Endothelial cell of umbilical vein (primary cell): ENCODE results near the gene TENM4. TPM values are rescaled to one million over a fixed set of nuclear protein-coding genes. Genes with fewer than 3 reads are reported as not detected.

Source experiments
- BruUV-seq: library from RNA; stranded (reverse); fragments of 400-500 nt; replicated peaks from 2 replicates; lab custom pipeline; 2021; lab: Mats Ljungman, UMichigan
- CTCF ChIA-PET: fragments of 300-600, 350-600 bp; sonication (Branson Sonifier 250); formaldehyde crosslinking; loops from one replicate; lab custom pipeline; 2021; ENCODE audit warnings: antibody characterized with exemption, inconsistent platforms; lab: Charles Lee
- POLR2A ChIA-PET: fragments of 300-600, 350-600 bp; sonication (Branson Sonifier 250); formaldehyde crosslinking; loops from one replicate; lab custom pipeline; 2021; ENCODE audit warnings: antibody characterized with exemption, inconsistent platforms; lab: Charles Lee
- DNase-seq: peaks from one replicate; pipeline ENCODE4 v3.0.0-alpha.2; 2011; ENCODE audit warnings: low read depth, low spot score
- FAIRE-seq: peaks from 2 replicates; lab custom pipeline; 2011; peaks lifted over from hg19 to GRCh38; lab: Jason Lieb, UNC
- H2AFZ ChIP-seq: 2 replicates; pipeline ENCODE4 v1.6.0; 2012; ENCODE audit warnings: low read depth, low read length, control low read depth, inconsistent platforms
- H3K27ac ChIP-seq: 2 replicates; pipeline ENCODE4 v1.5.1; 2011; ENCODE audit warnings: low read depth, mild to moderate bottlenecking, control low read depth, low read length, moderate library complexity; ENCODE audit not compliant: insufficient read depth
- H3K27me3 ChIP-seq, 2 experiments: 2 replicates each; pipeline versions ENCODE4 v1.6.0 to v1.6.1; 2011; ENCODE audit warnings: low read length in 2 of 2, mixed read lengths in 1 of 2; ENCODE audit not compliant: control insufficient read depth in 2 of 2, insufficient read depth in 2 of 2
- H3K36me3 ChIP-seq, 2 experiments: 2 replicates in 1 of 2; 3 replicates in 1 of 2; pipeline ENCODE4 v1.5.1; 2011; ENCODE audit warnings: low read length in 2 of 2, mild to moderate bottlenecking in 1 of 2, moderate library complexity in 1 of 2; ENCODE audit not compliant: control insufficient read depth in 2 of 2, insufficient read depth in 2 of 2; ENCODE audit errors: extremely low read depth in 1 of 2
- H3K4me1 ChIP-seq: 3 replicates; pipeline ENCODE4 v1.5.1; 2011; ENCODE audit warnings: mild to moderate bottlenecking, low read length; ENCODE audit not compliant: control insufficient read depth, insufficient read depth; ENCODE audit errors: extremely low read depth
- H3K4me2 ChIP-seq: 2 replicates; pipeline ENCODE4 v1.6.1; 2011; ENCODE audit warnings: low read length, control low read depth, mixed read lengths; ENCODE audit not compliant: insufficient read depth
- H3K4me3 ChIP-seq, 3 experiments: fragments of 200-600 bp in 1 of 3; sonication (generic), shearing (Covaris generic) in 1 of 3; replicated peaks in 1 of 3; 2 replicates each; pipeline ENCODE4 v1.5.1; 2011 to 2016; ENCODE audit warnings: control low read depth in 3 of 3, low read length in 3 of 3, mild to moderate bottlenecking in 2 of 3, inconsistent platforms in 1 of 3, low read depth in 1 of 3, moderate library complexity in 1 of 3; ENCODE audit not compliant: insufficient read depth in 1 of 3
- H3K79me2 ChIP-seq: 2 replicates; pipeline ENCODE4 v1.6.0; 2012; ENCODE audit warnings: low read length, inconsistent platforms; ENCODE audit not compliant: control insufficient read depth, insufficient read depth
- H3K9ac ChIP-seq: replicated peaks from 2 replicates; pipeline ENCODE3; 2011; ENCODE audit warnings: low read length, control low read depth; ENCODE audit not compliant: insufficient read depth; ENCODE audit errors: extremely low read depth
- H3K9me1 ChIP-seq: replicated peaks from 3 replicates; pipeline ENCODE4 v1.6.0; 2011; ENCODE audit warnings: mild to moderate bottlenecking, low read length; ENCODE audit not compliant: control insufficient read depth, insufficient read depth; ENCODE audit errors: extremely low read depth
- H3K9me3 ChIP-seq: replicated peaks from 2 replicates; pipeline ENCODE4 v1.5.1; 2012; ENCODE audit warnings: low read length, inconsistent platforms; ENCODE audit not compliant: control insufficient read depth, insufficient read depth
- H4K20me1 ChIP-seq: replicated peaks from 2 replicates; pipeline ENCODE3; 2011; ENCODE audit warnings: mild to moderate bottlenecking, low read length; ENCODE audit not compliant: control insufficient read depth, insufficient read depth; ENCODE audit errors: extremely low read depth
- CTCF ChIP-seq, 2 donors: IDR thresholded peaks; 1 replicate in 1 of 2; 2 replicates in 1 of 2; pipeline ENCODE4 v1.5.1; 2011; ENCODE audit warnings: low read length in 2 of 2, mild to moderate bottlenecking in 2 of 2, moderate library complexity in 2 of 2, control low read depth in 1 of 2, inconsistent platforms in 1 of 2, low read depth in 1 of 2; ENCODE audit not compliant: insufficient read depth in 1 of 2; ENCODE audit errors: extremely low read depth in 1 of 2
- EZH2 ChIP-seq: IDR thresholded peaks from 2 replicates; pipeline ENCODE4 v1.6.1; 2012; ENCODE audit warnings: borderline replicate concordance, low read depth, mild to moderate bottlenecking, moderate library complexity, low read length, inconsistent platforms; ENCODE audit not compliant: severe bottlenecking
- FOS ChIP-seq: IDR thresholded peaks from 2 replicates; pipeline ENCODE4 v1.6.1; 2011; ENCODE audit warnings: mild to moderate bottlenecking, low read length, moderate library complexity, borderline replicate concordance; ENCODE audit not compliant: insufficient read depth
- GATA2 ChIP-seq: IDR thresholded peaks from 2 replicates; pipeline ENCODE4 v1.7.0; 2011; ENCODE audit warnings: low read depth, mild to moderate bottlenecking, moderate library complexity, mixed read lengths, low read length; ENCODE audit not compliant: insufficient read length, insufficient read depth
- JUN ChIP-seq: IDR thresholded peaks from 2 replicates; pipeline ENCODE4 v1.6.1; 2011; ENCODE audit warnings: borderline replicate concordance, low read depth; ENCODE audit not compliant: insufficient read length, insufficient read depth
- MAX ChIP-seq: IDR thresholded peaks from 2 replicates; pipeline ENCODE4 v1.6.1; 2011; ENCODE audit not compliant: insufficient read depth, insufficient read length
- MYC ChIP-seq: IDR thresholded peaks from one replicate; pipeline ENCODE4 v1.6.1; 2011; ENCODE audit warnings: mild to moderate bottlenecking, low read depth, low read length
- POLR2A ChIP-seq: IDR thresholded peaks from 2 replicates; pipeline ENCODE4 v1.6.1; 2012; ENCODE audit warnings: low read depth, mild to moderate bottlenecking, control low read depth, low read length
- POLR2AphosphoS5 ChIP-seq: IDR thresholded peaks from 2 replicates; pipeline ENCODE4 v1.6.1; 2012; ENCODE audit warnings: low read depth, mild to moderate bottlenecking, control low read depth, low read length, moderate library complexity; ENCODE audit not compliant: insufficient read depth
- dilution Hi-C: fragments of 300-500 bp; cut with MboI; formaldehyde crosslinking; loops from one replicate; pipeline ENCODE4 v1.15.0; 2019; ENCODE audit warnings: low sequenced_read_pairs; ENCODE audit not compliant: extremely low pct_ligation_motif_present
- intact Hi-C: fragments of 100-400 bp; cut with micrococcal nuclease; formaldehyde crosslinking; loops from one replicate; pipeline ENCODE4 v1.10.0; 2022
- polyA plus RNA-seq, 4 experiments: library from polyadenylated mRNA; depleted of rRNA in 3 of 4; stranded (reverse) in 3 of 4; unstranded in 1 of 4; fragments of >200 nt; gene quantifications; 2 replicates each; pipeline versions ENCODE4 v1.2.1 to v1.2.3, GENCODE V29; 2011 to 2012; ENCODE audit warnings: missing spikeins in 1 of 4
- total RNA-seq: library from RNA; stranded (reverse); gene quantifications from 2 replicates; pipeline ENCODE4 v1.2.3, GENCODE V29; 2021

TENM4 gene
- total and polyA plus RNA-seq, 2 donors (not counting 3 experiments of a cell fraction or from before 2014, with no cell fraction given) = 0.06 to 0.27 TPM

- POLR2A ChIA-PET = no interaction called here
- TF ChIP-seq POLR2AphosphoS5 (no peak), CTCF (IDR thresholded peaks at IDR 0.05; ENCODE audit: extremely low read depth in 1 of 2, insufficient read depth in 1 of 2, low read depth in 1 of 2, low read length in 2 of 2) (no peak), GATA2 (no peak), JUN (no peak), MAX (no peak), POLR2A (no peak), MYC (no peak), EZH2 (no peak), FOS (no peak)
- BruUV-seq = no TSS peak
- Histone ChIP-seq H3K9me3 (no peaks in the 10 kb centered on the region), H4K20me1 (no peaks in the 10 kb centered on the region), H3K9me1 (no peaks in the 10 kb centered on the region), H3K4me2 (no peak overlapping the region), H3K4me3 (no peak overlapping the region), H2AFZ (no peak overlapping the region), H3K79me2 (no peaks in the 10 kb centered on the region), H3K4me1 (peaks cover 4% of the 10 kb centered on the region), H3K27me3 (no peaks in the 10 kb centered on the region), H3K9ac (no peak overlapping the region), H3K27ac (no peak overlapping the region), H3K36me3 (no peaks in the 10 kb centered on the region)
- FAIRE-seq = peak; percentile 35
- intact Hi-C loops (loop anchor here (2.0 kb wide), 1 partner anchor 13 kb away; no protein-coding TSS in a partner anchor), dilution Hi-C loops (no loop called here)
- CTCF ChIA-PET = interaction anchor here (0.7 to 7.7 kb wide), 3 partner anchors 10 to 436 kb away, joined by 3 to 85 read pairs (median 3); no protein-coding TSS in a partner anchor
- peak; percentile 76 for DNase-seq
These were observed 359.3 kb downstream of the TENM4 start for GRCh38 chr11:79081471-79082031.
